Keratinocyte (primary cell): Measurements from ENCODE around the gene CD200R1L. TPM values are rescaled to one million over a fixed set of nuclear protein-coding genes. Genes with fewer than 3 reads are reported as not detected.

Source experiments
- DNase-seq: peaks from one replicate; pipeline ENCODE4 v3.0.0-alpha.2; 2011; ENCODE audit warnings: low read depth, missing footprints, low spot score
- FAIRE-seq: peaks from 2 replicates; lab custom pipeline; 2011; peaks lifted over from hg19 to GRCh38; lab: Jason Lieb, UNC
- H2AFZ ChIP-seq: 2 replicates; pipeline ENCODE4 v1.6.0; 2012; ENCODE audit warnings: low read length, control low read depth, inconsistent platforms; ENCODE audit not compliant: control insufficient read depth
- H3K27ac ChIP-seq: 2 replicates; pipeline ENCODE4 v1.5.1; 2011; ENCODE audit warnings: low read length; ENCODE audit not compliant: control insufficient read depth, insufficient read depth
- H3K27me3 ChIP-seq: 3 replicates; pipeline ENCODE4 v1.6.0; 2011; ENCODE audit warnings: low read length; ENCODE audit not compliant: control insufficient read depth, insufficient read depth; ENCODE audit errors: extremely low read depth
- H3K36me3 ChIP-seq, 2 experiments: 2 replicates in 1 of 2; 3 replicates in 1 of 2; pipeline ENCODE4 v1.5.1; 2011; ENCODE audit warnings: low read length in 2 of 2, mild to moderate bottlenecking in 1 of 2; ENCODE audit not compliant: control insufficient read depth in 2 of 2, insufficient read depth in 2 of 2; ENCODE audit errors: extremely low read depth in 1 of 2
- H3K4me1 ChIP-seq: 3 replicates; pipeline ENCODE4 v1.5.1; 2011; ENCODE audit warnings: low read length; ENCODE audit not compliant: control insufficient read depth, insufficient read depth; ENCODE audit errors: extremely low read depth
- H3K4me2 ChIP-seq: 3 replicates; pipeline ENCODE4 v1.6.0; 2011; ENCODE audit warnings: low read depth, low read length; ENCODE audit not compliant: control insufficient read depth, insufficient read depth; ENCODE audit errors: extremely low read depth
- H3K4me3 ChIP-seq, 3 experiments: fragments of 200-600 bp in 1 of 3; sonication (generic) in 1 of 3; 2 replicates in 2 of 3; 3 replicates in 1 of 3; pipeline ENCODE4 v1.5.1; 2011 to 2016; ENCODE audit warnings: low read length in 3 of 3, mild to moderate bottlenecking in 3 of 3, control low read depth in 2 of 3, inconsistent platforms in 1 of 3, low read depth in 1 of 3, mixed read lengths in 1 of 3, mixed run types in 1 of 3, moderate library complexity in 1 of 3; ENCODE audit not compliant: control insufficient read depth in 2 of 3, insufficient read depth in 2 of 3; ENCODE audit errors: extremely low read depth in 1 of 3
- H3K79me2 ChIP-seq: 2 replicates; pipeline ENCODE4 v1.6.0; 2012; ENCODE audit warnings: low read length; ENCODE audit not compliant: control insufficient read depth, insufficient read depth
- H3K9ac ChIP-seq: 3 replicates; pipeline ENCODE4 v1.6.0; 2011; ENCODE audit warnings: low read length; ENCODE audit not compliant: control insufficient read depth, insufficient read depth; ENCODE audit errors: extremely low read depth
- H3K9me1 ChIP-seq: 3 replicates; pipeline ENCODE4 v1.6.0; 2011; ENCODE audit warnings: low read length; ENCODE audit not compliant: control insufficient read depth, insufficient read depth; ENCODE audit errors: extremely low read depth
- H3K9me3 ChIP-seq: 2 replicates; pipeline ENCODE4 v1.5.1; 2012; ENCODE audit warnings: low read depth, low read length; ENCODE audit not compliant: control insufficient read depth
- H4K20me1 ChIP-seq: 3 replicates; pipeline ENCODE4 v1.6.0; 2011; ENCODE audit warnings: low read length; ENCODE audit not compliant: control insufficient read depth, insufficient read depth; ENCODE audit errors: extremely low read depth
- CTCF ChIP-seq, 3 experiments: IDR thresholded peaks in 1 of 3; conservative IDR thresholded peaks in 1 of 3; optimal IDR thresholded peaks in 1 of 3; 2 replicates in 2 of 3; 3 replicates in 1 of 3; pipeline versions ENCODE3 to v1.5.1; 2011; ENCODE audit warnings: low read length in 3 of 3, mild to moderate bottlenecking in 3 of 3, moderate library complexity in 2 of 3, control low read depth in 1 of 3, inconsistent platforms in 1 of 3; ENCODE audit not compliant: insufficient read depth in 2 of 3; ENCODE audit errors: extremely low read depth in 1 of 3
- EZH2 ChIP-seq: IDR thresholded peaks from one replicate; pipeline ENCODE4 v1.6.1; 2012; ENCODE audit warnings: inconsistent platforms, mild to moderate bottlenecking, low read length, moderate library complexity
- dilution Hi-C: fragments of 300-500 bp; cut with MboI; formaldehyde crosslinking; loops from one replicate; pipeline ENCODE4 v1.7.0; 2020; ENCODE audit warnings: low sequenced_read_pairs; ENCODE audit not compliant: extremely low pct_ligation_motif_present
- polyA plus RNA-seq, 5 experiments: library from polyadenylated mRNA; depleted of rRNA in 3 of 5; stranded (reverse) in 3 of 5; stranded (forward) in 1 of 5; unstranded in 1 of 5; fragments of >200 nt; gene quantifications; 1 replicate in 1 of 5; 2 replicates in 3 of 5; 3 replicates in 1 of 5; pipeline versions ENCODE4 v1.2.1 to v1.2.3, GENCODE V29; 2011 to 2012; ENCODE audit warnings: missing spikeins in 2 of 5, low read depth in 1 of 5, low replicate concordance in 1 of 5

Gene CD200R1L
- polyA plus RNA-seq, 1 donor (not counting 4 experiments of a cell fraction or from before 2014, with no cell fraction given), result not detected

- no peaks in the 10 kb centered on the region for H3K79me2 ChIP-seq
- H3K27me3 ChIP-seq, result no peaks in the 10 kb centered on the region
- H3K4me3 ChIP-seq, result no peak overlapping the region
- H2AFZ ChIP-seq, result no peak overlapping the region
- no peaks in the 10 kb centered on the region for H3K9me1 ChIP-seq
- H3K9ac ChIP-seq, result no peak overlapping the region
- H3K27ac ChIP-seq, result no peak overlapping the region
- TF ChIP-seq CTCF (optimal IDR thresholded peaks at IDR 0.05 in 1 of 3, IDR thresholded peaks at IDR 0.05 in 1 of 3, conservative IDR thresholded peaks at IDR 0.05 in 1 of 3; ENCODE audit: extremely low read depth in 1 of 3, insufficient read depth in 2 of 3, low read length in 3 of 3), result no peak
- no peak for TF ChIP-seq EZH2
- H3K4me2 ChIP-seq, result no peak overlapping the region
- H3K36me3 ChIP-seq, result no peaks in the 10 kb centered on the region
- no peak for DNase-seq
- H4K20me1 ChIP-seq, result no peaks in the 10 kb centered on the region
- H3K4me1 ChIP-seq, result no peaks in the 10 kb centered on the region
- H3K9me3 ChIP-seq, result no peaks in the 10 kb centered on the region
- dilution Hi-C loops, result no loop called here
- no peak for FAIRE-seq
Measured at GRCh38 chr3:112829046-112829445, 17.6 kb downstream of the CD200R1L start.

- dilution Hi-C loops, result no loop called here
- no peaks in the 10 kb centered on the region for H3K9me1 ChIP-seq
- H3K27me3 ChIP-seq, result no peaks in the 10 kb centered on the region
- TF ChIP-seq CTCF (optimal IDR thresholded peaks at IDR 0.05 in 1 of 3, IDR thresholded peaks at IDR 0.05 in 1 of 3, conservative IDR thresholded peaks at IDR 0.05 in 1 of 3; ENCODE audit: extremely low read depth in 1 of 3, insufficient read depth in 2 of 3, low read length in 3 of 3), result no peak
- no peak for TF ChIP-seq EZH2
- no peaks in the 10 kb centered on the region for H3K9me3 ChIP-seq
- H3K36me3 ChIP-seq, result no peaks in the 10 kb centered on the region
- H4K20me1 ChIP-seq, result no peaks in the 10 kb centered on the region
- no peak for DNase-seq
- H3K4me1 ChIP-seq, result no peaks in the 10 kb centered on the region
- H3K4me2 ChIP-seq, result no peak overlapping the region
- H3K9ac ChIP-seq, result no peak overlapping the region
- no peak for FAIRE-seq
- H2AFZ ChIP-seq, result no peak overlapping the region
- H3K27ac ChIP-seq, result no peak overlapping the region
- no peaks in the 10 kb centered on the region for H3K79me2 ChIP-seq
- no peak overlapping the region for H3K4me3 ChIP-seq
Measured at GRCh38 chr3:112822064-112823055, 24.3 kb downstream of the CD200R1L start.
